Measurements from ENCODE around the gene LMO7.

DNA sequence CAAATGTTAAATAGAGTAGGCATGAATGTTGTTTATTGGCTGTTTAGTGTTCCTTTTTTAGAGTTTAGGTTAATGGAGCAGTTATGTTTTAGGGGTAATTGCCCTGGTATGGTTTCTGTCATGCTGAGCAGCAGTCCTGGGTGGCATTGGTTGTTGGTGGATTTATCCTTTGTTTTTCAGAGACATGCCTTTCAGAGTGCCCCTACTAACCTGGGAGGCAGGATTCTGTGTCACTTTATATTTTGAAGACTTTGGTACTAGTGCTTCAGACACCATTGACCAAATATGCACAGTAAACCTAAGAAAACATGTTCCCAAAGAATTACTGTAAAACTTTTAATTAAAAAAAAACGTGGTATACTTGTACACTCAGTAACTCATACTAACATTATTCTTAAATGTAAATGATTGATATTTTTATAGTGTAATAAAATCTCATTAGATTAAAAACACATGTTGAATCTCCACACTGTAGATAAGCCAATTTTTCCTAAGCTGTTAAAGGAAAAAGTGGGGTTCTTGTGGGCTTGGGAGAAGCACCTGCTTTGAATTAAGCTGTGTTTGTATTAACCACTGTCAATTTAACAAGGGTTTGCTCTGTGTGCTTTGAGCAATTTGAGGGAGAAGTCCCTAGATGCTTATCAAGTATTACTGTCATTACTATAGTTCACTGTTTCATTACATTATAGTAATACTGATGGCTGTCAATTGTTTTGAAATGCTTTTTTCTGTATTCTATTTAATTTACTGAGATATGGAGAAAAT, 133.2 kb downstream of the LMO7 start:
- TF ChIP-seq, protein P1, sequence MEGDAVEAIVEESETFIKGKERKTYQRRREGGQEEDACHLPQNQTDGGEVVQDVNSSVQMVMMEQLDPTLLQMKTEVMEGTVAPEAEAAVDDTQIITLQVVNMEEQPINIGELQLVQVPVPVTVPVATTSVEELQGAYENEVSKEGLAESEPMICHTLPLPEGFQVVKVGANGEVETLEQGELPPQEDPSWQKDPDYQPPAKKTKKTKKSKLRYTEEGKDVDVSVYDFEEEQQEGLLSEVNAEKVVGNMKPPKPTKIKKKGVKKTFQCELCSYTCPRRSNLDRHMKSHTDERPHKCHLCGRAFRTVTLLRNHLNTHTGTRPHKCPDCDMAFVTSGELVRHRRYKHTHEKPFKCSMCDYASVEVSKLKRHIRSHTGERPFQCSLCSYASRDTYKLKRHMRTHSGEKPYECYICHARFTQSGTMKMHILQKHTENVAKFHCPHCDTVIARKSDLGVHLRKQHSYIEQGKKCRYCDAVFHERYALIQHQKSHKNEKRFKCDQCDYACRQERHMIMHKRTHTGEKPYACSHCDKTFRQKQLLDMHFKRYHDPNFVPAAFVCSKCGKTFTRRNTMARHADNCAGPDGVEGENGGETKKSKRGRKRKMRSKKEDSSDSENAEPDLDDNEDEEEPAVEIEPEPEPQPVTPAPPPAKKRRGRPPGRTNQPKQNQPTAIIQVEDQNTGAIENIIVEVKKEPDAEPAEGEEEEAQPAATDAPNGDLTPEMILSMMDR (IDR thresholded peaks at IDR 0.05; ENCODE audit: low read length), result no peak
- TF ChIP-seq EZH2 (IDR thresholded peaks at IDR 0.05; ENCODE audit: borderline replicate concordance, low read length), result no peak
